Measurements from ENCODE around the gene DHX35.

DHX35 gene

DNA sequence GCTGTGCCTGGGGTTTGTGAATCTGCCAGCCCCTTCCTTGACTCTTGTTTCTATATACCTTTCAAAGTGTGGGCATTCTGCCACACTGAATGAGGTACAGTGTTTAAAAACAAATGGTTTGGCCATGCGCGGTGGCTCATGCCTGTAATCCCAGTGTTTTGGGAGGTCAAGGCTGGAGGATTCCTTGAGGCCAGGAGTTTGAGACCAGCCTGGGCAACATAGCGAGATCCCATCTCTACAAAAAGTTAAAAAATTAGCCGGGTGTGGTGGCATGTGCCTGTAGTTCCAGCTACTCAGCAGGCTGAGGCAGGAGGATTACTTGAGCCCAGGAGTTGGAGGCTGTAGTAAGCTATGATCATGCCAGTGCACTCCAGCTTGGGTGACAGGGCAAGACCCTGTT, 30.2 kb upstream of the DHX35 start:
- TF ChIP-seq JUND (IDR thresholded peaks at IDR 0.05; ENCODE audit: low read depth) = no peak
- in situ Hi-C loops (cut with HindIII; ENCODE audit: low pct_unique_long_range_greater_than_20kb, low sequenced_read_pairs) = no loop called here

DNA sequence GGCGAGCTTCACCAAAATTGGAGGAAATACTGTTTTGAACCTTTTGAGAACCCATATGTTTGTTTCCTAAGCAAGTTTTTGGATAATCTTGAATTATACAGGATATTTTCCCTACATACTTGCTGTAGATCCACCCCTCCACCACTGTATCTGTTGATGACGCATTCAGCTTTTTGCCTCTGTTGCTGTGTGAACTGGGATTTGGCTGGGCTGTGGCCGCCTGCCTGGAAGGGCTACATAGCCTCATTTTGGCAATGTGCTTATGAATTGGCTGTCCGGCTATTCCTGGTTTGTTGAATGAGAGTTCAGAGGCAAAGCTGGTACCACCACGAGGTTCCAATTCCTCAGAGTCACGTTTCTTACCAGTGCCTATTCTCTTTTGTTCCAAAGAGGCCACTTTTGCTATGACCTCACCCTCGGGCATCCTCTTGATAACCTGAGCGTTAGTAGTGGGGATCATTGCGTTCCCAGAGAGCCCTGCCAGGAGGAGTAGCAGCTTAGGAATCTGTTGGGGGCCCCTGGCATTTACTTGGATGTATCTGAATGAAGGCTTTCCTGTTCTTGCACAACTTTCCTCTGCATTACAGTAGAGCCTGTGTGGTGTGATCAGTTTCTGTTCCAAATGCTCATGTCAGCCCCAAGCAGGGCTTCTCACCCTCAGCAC, 29.6 kb upstream of the DHX35 start:
- in situ Hi-C loops (cut with HindIII; ENCODE audit: low pct_unique_long_range_greater_than_20kb, low sequenced_read_pairs) = no loop called here
- no peak for DNase-seq (ENCODE audit: low read depth in 1 of 2, low spot score in 1 of 2)
- no peak for TF ChIP-seq JUND (IDR thresholded peaks at IDR 0.05; ENCODE audit: low read depth)

More for the DNA sequence above, 30.2 kb upstream of the DHX35 start:
- no peak for DNase-seq (ENCODE audit: low read depth in 1 of 2, low spot score in 1 of 2)

DNA sequence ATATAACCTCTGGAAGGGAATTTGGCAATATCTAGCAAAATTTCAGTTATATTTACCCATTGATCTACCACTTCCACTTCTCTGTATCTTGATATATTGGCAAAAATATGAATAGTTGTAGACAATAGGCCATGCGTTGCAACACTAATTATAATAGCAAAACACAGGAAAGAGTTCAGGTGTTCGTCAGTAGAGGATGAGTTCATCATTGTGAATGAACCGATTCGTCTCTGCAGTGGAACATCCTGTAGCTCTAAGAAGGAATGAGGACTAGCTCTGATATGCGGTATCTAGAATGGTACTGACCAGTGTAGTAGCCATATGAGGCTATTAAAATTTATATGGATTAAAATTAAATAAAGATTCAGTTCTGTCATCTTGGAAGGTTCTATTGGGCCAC, 27.6 kb upstream of the DHX35 start:
- no peak for TF ChIP-seq JUND (IDR thresholded peaks at IDR 0.05; ENCODE audit: low read depth)
- in situ Hi-C loops (cut with HindIII; ENCODE audit: low pct_unique_long_range_greater_than_20kb, low sequenced_read_pairs) = no loop called here
- DNase-seq (ENCODE audit: low read depth in 1 of 2, low spot score in 1 of 2) = no peak

DNA sequence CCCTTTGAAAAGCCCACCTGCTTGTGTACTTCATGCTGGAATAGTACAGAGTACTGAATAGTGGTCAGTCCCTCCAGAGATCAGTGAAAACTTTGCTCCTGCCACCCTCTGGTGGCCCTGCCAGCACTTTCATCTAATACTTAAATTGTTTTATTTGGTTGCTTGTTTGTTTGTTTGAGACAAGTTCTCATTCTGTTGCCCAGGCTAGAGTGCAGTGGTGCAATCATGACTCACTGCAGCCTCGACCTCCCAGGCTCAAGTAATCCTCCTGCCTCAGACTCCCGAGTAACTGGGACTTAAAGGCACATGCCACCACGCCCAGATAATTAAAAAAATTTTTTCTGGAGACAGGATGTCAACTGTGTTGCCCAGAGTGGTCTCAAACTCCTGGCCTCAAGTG, 26.9 kb upstream of the DHX35 start:
- TF ChIP-seq JUND (IDR thresholded peaks at IDR 0.05; ENCODE audit: low read depth) = no peak
- in situ Hi-C loops (cut with HindIII; ENCODE audit: low pct_unique_long_range_greater_than_20kb, low sequenced_read_pairs) = no loop called here
- no peak for DNase-seq (ENCODE audit: low read depth in 1 of 2, low spot score in 1 of 2)

DNA sequence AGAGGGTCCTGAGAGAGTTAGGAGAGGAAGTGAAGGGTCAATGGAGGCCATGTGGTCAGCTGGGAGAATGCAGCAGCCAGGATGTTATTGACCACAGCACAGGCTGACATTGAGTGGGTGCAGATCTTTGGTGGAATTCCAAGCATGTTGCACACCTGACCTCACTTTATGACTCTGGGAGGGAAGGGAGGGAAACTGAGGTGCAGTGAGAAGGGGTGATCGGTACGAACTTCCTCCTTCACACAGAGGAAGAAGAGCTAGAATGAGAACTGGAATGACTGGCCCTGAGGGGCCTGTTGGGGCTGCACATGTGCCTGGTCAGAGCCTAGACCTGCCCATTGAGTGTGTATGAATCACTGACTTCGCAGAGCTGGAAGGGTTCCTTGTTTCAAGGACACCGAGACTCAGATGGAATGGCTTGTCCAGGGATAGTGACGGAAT, 26.2 kb upstream of the DHX35 start:
- TF ChIP-seq JUND (IDR thresholded peaks at IDR 0.05; ENCODE audit: low read depth) = no peak
- in situ Hi-C loops (cut with HindIII; ENCODE audit: low pct_unique_long_range_greater_than_20kb, low sequenced_read_pairs) = no loop called here
- no peak for DNase-seq (ENCODE audit: low read depth in 1 of 2, low spot score in 1 of 2)

DNA sequence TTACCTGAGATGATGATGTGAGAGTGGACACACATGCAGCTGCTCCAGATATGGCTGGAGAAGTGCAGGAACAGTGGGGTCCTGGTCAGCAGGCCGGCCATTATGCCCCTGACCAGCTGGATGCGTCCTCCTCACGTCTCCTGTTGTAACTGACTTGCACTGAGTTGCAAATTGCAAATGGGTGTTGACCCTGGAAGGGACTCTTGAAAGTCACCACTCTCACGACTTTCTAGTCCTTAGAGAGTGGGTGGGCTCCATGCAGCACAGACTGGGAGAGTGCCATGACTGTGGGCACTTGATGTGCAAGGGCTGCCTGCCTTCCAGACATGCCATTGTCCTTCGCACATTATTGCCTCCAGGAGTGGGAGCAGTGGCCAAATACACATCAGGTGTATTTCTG, 25.1 kb upstream of the DHX35 start:
- in situ Hi-C loops (cut with HindIII; ENCODE audit: low pct_unique_long_range_greater_than_20kb, low sequenced_read_pairs) = no loop called here
- no peak for TF ChIP-seq JUND (IDR thresholded peaks at IDR 0.05; ENCODE audit: low read depth)
- no peak for DNase-seq (ENCODE audit: low read depth in 1 of 2, low spot score in 1 of 2)

DNA sequence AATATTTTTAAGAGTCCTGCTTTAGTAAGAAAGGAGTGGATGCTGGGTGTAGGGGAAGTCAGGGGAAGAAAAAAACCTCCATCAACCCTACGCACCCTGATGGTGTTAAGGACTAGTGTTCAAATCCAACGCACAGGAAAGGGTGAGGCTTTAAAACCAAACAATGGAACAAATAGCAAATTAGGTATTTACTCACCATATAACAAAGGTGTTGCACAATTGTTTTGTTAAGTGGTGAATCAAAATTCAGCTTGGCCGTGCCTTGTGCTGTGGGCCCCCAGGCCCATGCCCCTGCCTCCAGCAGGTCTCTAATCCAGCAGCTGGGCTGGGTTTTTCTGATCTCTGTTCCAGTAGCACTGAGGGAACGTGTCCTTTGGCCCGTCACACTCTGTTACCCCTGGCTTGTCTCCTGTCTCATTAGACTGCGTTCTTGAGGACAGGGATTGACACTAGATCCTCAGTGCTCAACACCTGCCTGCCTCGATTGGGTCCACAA, 24.1 kb upstream of the DHX35 start:
- in situ Hi-C loops (cut with HindIII; ENCODE audit: low pct_unique_long_range_greater_than_20kb, low sequenced_read_pairs) = no loop called here
- no peak for TF ChIP-seq JUND (IDR thresholded peaks at IDR 0.05; ENCODE audit: low read depth)
- no peak for DNase-seq (ENCODE audit: low read depth in 1 of 2, low spot score in 1 of 2)

DNA sequence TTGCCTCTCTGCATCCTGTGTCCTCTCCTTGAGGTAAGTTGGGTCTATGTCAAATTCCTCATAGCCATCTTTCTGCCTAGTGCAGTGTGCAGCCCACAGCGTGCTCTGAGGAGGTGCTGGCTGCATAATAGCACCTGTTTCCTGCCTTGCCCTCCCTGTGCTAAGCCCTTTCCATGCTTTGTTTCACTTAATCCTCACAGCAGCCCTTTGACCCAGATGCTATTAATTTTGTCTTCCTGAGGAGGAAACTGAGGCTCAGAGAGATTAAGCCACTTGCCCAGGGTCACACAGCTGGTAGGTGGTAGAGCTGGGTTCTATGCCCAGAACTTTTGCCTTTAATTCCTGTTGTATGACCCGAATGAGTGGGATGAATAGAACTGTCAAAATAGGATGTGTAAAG, 22.5 kb upstream of the DHX35 start:
- in situ Hi-C loops (cut with HindIII; ENCODE audit: low pct_unique_long_range_greater_than_20kb, low sequenced_read_pairs) = no loop called here
- TF ChIP-seq JUND (IDR thresholded peaks at IDR 0.05; ENCODE audit: low read depth) = no peak
- no peak for DNase-seq (ENCODE audit: low read depth in 1 of 2, low spot score in 1 of 2)

DNA sequence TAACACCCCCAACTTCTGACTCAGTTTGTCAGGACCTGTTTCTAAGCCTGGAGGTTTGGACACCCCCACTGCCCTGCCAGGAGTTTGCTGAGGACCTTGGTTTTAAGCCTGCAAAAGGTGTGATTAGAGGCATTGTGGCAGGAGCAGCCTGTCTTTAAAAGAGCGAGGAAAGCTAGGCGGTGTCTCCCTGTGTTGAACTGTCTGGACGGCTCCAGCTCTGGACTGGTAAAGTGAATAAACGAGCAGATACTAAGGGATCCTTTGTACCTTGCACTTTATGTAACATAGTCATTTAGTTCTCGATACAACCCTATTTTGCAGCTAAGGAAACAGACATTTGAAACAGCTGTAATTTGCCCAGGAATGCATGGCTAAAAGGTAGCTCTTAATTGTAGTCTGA, 21.5 kb upstream of the DHX35 start:
- DNase-seq (ENCODE audit: low read depth in 1 of 2, low spot score in 1 of 2) = no peak
- in situ Hi-C loops (cut with HindIII; ENCODE audit: low pct_unique_long_range_greater_than_20kb, low sequenced_read_pairs) = no loop called here
- no peak for TF ChIP-seq JUND (IDR thresholded peaks at IDR 0.05; ENCODE audit: low read depth)

DNA sequence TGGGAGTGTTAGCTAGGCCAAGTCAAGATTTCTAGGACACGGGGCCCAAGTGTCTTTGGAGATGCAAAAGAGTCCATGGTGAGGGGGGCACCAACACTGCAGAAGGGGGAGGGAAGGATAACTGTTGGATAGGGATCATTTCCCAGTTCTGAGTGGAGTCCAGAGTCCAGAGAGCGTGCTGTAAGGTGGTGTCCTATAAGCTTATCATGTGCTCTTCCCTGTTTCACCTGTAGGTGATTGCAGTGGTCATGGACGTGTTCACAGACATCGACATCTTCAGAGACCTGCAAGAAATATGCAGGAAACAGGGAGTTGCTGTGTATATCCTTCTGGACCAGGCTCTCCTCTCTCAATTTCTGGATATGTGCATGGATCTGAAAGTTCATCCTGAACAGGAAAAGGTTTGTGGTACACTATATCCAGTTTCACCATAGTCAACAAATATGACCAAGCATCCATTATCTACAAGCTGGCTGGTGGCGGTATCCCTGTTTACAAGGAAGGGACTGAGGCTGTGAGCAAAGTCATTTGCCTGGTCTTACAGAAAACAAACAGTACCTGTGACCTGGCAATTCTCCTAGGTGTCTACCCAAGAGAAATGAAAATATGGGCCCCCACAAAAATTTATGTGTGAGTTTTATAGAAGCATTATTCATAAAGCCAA, 20.3 kb upstream of the DHX35 start:
- DNase-seq (ENCODE audit: low read depth in 1 of 2, low spot score in 1 of 2) = no peak
- in situ Hi-C loops (cut with HindIII; ENCODE audit: low pct_unique_long_range_greater_than_20kb, low sequenced_read_pairs) = no loop called here
- no peak for TF ChIP-seq JUND (IDR thresholded peaks at IDR 0.05; ENCODE audit: low read depth)

DNA sequence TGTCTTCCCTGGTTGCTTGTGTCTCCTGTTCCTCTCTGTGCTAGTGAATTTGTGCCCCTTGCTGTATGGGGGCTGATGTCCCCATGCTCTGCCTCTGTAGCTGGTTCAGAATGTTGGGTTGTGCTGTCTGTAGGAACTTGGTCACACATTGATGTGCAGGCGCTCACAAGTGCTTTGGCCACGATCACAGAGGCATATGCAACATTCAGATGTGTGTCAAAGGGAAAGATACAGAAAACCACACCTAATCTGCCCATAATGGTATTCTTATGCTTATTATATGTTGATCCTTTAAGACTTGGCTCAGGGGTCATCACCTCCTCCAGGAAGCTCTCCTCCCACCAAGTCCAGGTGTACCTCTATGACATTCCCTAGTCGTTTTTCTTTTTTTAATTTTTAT, 17.1 kb upstream of the DHX35 start:
- in situ Hi-C loops (cut with HindIII; ENCODE audit: low pct_unique_long_range_greater_than_20kb, low sequenced_read_pairs) = no loop called here
- no peak for DNase-seq (ENCODE audit: low read depth in 1 of 2, low spot score in 1 of 2)
- no peak for TF ChIP-seq JUND (IDR thresholded peaks at IDR 0.05; ENCODE audit: low read depth)

DNA sequence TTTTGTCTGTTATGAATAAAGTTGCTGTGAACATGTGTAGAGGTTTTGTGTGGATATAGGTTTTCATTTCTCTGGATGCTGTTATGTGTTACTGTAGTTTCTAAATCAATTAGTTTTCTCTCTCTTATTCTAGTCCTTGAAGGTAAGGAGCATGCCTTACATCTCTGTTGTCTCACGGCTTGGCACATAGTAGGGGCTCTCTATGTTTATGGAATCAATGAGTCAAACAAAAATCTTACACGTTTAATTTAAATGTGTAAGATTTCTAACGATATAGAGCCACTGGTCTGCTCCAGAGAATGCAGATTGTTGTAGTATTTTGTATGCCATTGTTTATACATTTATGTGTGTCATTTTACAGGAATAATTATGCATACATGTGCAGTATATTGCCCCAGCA, 15.3 kb upstream of the DHX35 start:
- in situ Hi-C loops (cut with HindIII; ENCODE audit: low pct_unique_long_range_greater_than_20kb, low sequenced_read_pairs) = no loop called here
- no peak for DNase-seq (ENCODE audit: low read depth in 1 of 2, low spot score in 1 of 2)
- TF ChIP-seq JUND (IDR thresholded peaks at IDR 0.05; ENCODE audit: low read depth) = no peak

DNA sequence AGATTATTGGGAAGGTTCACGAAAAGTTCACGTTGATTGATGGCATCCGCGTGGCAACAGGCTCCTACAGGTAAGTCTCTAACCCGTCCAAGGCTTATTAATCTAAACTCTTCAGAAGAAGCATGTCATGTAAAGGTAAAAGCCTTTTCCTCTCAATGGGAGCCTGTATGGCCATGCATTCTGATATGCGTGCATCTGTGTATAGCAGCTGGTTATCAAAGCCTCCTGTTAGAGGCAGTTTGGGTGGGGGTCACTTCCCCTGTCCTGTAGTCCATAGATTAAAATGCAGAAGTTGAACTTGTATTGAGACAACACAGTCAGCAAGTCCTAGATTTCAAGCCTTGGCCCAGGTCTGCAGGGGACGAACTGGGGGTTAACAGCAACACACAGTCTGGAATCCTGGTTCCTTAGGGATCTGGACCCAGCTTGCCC, 14.2 kb upstream of the DHX35 start:
- no peak for TF ChIP-seq JUND (IDR thresholded peaks at IDR 0.05; ENCODE audit: low read depth)
- in situ Hi-C loops (cut with HindIII; ENCODE audit: low pct_unique_long_range_greater_than_20kb, low sequenced_read_pairs) = no loop called here
- DNase-seq (ENCODE audit: low read depth in 1 of 2, low spot score in 1 of 2) = no peak

Measured in T47D (cell line).